NCI-H2227 treated with DMSO at 0.1 percent for 48 hours (cell line): ENCODE measurements around the gene MISP.
A peak's percentile ranks its signal among the peaks of the same experiment; 100 is the strongest.

ENCODE experiments used
- DNase-seq: peaks from one replicate; lab custom pipeline; 2025; lab: John Stamatoyannopoulos, UW

MISP gene

DNA sequence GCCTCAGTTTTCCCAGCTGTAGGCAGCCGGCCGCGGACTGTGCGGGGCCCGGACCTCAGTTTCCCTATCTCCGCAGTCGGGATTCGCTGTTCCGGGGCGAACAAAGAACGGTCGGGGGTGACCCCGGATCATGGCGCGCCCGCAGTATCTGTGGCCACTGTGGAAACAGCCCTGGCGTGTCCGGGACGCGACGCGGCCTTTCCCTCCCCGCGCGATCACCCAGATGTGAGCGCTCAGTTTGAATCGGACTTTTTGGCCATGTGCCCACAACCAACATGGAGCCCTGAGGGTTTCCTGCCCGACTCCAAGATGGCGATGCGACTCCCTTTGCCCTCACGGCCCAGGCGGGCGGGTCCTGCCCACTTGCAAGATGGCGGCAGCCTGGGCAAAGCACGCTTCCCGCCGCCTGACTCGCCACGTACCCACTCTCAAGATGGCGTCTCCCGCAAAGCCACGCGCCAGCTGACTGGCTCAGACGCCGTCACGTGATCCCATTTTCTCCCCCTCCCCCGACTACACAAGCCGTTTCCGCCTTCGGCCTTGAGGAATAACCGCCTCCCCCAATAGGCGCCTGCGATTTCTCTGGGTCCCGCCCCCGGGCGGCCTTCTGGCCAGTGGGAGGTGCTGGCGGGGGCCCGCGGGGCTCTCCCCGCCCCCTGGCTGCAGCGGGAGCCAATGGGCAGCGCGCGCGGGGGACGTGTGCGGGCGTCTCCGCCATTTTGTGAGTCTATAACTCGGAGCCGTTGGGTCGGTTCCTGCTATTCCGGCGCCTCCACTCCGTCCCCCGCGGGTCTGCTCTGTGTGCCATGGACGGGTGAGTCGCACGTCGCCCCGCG is 46.0 kb downstream of the MISP start, which contains the start of gene PTBP1:
TSS of gene PTBP1 (plus strand) at position 761 of the 836 bp plus-strand sequence. CDS start at position 807, 46 bp downstream.
- peak; percentile 98 for DNase-seq

DNA sequence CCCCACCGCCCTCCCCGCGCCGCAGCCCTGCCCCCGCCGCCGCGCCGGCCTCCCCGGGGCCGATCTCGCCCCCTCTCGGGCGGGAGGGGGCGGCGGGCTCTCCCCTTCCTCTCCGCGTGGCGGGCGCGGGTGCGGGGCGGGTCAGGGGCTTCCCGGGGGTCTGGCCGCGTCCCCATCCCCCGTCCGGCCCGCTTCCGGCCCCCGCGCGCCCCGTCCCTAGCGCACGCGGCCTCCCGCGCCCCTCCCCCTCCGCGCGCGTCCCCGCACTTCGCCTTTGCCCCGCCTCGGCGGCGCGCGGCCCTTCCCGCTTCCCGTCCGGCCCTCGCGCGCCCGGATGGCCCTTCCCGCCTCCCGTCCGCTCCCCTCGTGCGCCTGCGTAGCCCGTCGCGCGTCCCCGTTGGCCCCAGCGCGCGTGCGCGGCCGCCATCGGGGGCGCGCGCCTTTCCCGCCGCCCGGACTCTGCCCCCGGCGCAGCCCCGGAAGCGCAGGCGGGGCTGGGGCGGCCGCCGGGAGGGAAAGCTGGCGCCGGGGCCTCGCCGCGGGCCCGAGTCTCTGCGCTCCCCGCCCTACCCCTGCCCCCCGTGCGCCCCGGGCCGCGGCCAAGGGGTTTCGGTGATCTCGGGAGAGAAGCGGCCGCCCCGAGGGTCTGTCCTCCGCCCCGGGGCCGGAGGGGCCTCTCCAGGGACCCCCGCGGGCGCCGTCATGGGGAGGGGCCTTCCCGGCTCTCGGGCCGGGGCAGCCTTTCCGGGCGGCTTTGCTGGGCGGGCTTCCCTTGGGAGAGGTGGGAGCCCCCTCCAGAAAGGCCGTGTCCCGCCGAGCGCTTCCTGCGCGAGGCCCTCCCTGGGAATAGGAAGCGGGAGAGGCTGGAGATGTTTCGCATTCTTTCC is 46.9 kb downstream of the MISP start:
- peak; percentile 60 for DNase-seq

DNA sequence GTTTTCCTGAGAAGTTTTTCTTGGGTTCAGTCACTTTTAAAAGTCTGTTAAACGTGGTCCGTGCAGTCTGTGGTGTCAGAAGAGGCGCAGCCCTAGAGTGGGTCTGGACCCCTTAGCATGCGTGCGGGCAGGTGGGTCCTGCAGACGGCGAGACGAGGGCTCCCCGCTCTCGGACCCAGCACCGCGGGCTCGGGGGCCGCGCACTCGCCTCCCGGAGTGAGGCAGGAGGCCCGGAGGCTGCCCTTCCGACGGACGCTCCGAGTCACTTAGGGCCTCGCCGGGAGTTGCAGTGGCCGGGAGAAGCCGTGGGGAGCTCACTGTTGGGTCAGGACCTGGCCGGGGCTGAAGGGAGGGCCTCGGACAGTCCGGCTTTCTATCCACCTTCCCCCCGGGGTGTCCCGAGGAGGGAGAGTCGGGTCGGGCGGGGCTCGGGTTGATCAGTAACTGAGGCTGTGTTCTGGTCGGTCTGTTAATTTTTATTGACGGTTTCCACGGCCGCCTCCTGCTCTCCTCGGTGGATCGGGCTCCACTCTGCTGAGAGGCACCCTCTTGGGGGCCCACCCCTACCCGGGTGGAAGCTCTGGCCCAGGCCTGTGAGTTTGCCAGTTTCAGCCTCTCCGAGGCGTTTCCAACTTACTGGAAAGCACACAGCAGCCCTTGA is 47.6 kb downstream of the MISP start:
- no peak for DNase-seq

DNA sequence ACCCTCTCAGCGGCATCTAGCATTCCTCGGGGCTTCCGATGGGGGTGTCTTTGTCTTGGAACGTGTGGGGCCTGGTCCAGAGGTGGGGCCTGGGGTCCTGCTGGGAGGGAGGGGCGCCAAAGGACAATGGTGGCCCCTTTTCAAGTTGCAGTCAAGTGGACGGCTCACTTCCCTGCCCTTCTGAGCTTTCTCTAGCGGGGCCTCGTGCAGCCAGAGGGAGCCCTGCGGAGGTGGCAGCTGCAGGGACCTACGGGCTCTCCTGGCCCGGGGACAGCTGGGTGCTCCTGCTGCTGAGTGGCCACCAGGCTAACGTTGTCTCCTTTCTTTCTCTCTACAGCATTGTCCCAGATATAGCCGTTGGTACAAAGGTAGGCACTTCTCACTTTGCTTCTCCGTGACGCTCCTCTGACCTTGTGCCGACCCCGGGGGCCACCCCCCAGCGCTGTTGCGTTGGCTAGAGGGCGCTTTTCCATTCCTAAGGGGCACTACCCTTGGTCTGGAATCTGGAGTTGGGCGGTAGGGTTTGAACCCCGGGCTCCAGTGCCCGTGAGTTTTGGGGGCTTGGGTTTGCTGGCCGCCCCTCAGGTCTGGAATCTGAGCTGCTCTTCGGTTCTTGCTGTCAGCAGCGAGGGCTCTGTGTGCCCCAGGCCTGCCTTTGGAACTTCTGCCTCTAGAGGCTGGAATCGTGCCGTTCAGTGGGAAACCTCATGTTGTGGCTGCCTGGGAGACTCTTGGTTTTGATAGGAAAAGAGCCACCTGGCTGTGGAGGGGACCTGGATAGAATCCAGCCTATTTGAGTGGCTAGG is 48.4 kb downstream of the MISP start:
- DNase-seq, result no peak

DNA sequence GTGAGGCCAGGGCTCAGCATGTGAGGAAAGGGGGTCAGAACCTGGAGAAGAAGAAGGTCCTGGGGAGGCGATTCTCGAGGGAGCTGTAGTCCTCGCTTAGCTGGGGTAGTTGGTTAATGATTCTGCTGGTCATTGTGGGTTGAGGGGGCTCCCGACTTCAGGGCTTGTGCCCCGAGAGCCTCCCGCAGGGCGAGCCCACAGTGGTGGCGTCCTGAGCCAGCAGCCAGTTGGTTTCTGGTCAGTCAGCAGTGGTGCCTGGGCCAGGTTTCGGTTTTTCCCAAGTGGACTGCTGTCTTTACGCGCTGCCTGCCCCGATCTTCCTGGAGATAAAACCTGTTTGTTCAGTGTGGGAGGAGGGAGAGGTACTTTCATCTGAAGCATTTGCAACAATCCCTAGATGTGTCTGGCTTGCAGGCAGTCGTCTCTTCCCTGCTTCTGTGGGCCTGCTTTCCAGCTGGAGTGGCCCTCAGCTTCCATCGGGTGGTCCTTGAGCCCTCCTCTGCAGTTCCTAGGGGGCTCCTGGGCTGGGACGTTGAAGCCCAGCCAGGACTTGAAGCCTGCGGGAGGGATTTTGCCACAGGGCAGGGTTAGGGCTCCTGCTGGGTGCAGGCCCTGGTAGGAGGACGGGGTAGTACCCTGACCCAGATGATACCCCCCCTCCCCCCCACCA is 49.6 kb downstream of the MISP start:
- no peak for DNase-seq

DNA sequence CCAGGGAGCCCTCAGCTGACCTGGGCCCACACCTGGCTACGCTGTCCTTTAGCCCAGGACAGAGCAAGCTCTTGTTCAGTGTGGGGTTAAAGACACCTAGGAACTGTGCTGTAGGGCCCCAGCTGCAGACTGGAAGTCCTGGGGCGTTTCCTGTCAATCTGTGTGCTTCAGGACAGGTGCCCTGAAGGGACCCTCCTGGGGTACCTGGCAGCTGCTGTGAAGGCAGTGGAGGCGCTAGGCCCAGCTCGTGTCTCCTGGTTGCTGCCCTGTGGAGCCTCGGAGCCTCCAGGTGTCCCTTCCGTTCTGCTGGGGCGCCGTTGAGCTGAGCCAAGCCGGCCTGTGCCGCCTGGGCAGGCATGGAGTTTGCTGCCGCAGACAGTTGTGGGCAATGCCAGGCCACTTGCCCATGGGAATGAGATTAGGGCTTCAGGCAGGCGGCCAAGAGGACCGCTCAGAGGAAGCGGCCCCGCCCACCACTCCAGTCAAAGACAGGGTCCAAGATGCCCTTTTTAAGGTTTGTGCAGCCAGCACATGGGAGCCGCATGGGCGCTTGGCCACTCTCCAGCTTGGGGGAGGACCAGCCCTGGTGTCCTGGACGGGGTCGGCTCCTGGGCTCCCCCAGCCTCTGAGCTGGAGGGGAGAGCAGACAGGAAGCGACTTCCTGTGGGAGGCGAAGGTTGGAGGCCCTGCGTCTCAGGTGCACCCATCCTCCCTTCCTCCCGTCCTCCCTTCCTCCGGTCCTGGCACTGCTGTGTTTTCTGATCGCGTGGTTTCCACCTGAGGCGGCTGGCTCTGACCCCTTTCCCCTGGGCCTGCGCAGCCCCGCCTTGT is 50.3 kb downstream of the MISP start:
- DNase-seq, result no peak

DNA sequence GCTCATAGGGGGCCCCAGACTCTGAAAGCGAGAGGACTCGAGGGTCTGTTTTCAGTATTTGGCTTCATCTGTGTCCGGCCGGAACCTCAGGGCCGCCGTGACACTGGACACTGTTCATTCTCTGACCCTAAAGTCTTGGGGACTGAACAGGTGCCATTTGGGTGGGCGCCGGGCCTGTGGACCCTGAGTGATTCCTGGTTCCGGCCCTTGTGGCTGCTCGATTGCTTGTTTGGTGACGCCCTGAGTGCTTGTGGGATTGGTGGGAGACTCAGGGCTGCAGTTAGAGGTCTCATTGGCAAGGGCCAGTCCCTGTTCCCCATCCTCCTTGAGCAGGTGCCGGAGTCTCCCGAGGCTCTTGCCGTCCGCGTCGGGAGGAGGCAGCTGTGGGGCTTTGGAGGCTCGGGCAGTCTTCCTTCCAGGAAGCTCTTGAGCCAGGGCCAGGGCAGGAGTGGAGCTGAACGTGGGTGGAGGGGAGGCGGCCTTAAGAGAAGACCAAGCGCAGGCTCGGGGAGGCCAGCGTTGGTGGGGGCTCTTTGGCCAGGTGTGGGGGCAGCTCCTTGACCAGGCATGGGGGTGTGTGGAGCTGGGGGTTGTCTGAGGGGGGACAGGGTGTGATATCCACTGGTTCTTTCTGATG is 51.1 kb downstream of the MISP start:
- no peak for DNase-seq

DNA sequence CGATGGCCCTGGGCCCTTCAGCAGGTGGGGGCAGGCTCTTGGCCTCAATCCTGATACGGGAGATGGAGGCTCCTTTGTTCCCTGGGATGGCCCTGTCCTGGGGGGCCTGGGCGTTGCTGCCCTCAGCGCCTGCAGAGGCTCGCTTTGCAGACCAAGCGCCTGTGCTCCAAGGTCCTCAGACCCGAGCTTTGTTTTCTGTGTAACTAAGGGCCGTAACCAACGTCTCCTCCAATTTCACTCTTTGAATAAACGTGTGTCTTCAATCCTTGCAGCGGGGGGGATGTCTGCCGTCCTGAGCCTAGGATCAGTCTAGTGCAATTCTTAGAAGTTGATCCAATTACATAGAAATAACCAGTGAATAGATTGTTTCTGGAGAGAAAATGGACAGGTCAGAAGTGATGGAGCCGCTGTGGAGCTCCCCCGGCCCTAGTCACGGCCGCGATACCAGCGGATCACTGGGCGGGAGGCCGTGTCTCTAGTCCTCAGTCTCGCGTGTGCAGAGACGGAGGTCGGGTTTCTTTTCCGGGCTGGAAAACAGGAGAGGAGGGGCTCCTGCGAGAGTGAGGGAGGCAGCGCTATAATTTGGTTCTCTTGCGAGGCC is 51.7 kb downstream of the MISP start:
- DNase-seq, result peak; percentile 38

DNA sequence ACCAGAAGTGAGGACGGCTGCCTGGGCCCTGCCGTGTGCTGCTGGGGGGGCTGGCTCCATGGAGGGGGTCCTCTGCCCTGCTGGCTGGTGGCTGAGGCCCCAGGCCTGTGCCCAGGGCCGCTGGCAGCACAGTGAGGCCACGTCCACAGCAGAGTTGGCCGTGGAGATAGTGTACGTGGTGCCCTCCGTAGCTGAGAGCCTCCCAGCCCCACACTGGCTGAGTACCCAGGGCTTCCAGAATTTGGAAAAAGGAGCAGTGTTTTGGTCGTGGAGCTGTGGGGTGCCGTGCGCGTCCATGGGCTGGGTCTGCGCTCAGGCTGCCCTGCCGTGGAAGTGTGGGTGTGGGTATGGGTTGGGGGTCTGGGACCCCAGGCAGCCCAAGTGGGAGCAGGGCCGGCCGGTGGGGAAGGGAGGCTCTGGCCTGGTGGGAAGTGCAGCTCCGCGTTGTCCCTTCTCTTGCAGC is 52.2 kb downstream of the MISP start:
- DNase-seq, result no peak

DNA sequence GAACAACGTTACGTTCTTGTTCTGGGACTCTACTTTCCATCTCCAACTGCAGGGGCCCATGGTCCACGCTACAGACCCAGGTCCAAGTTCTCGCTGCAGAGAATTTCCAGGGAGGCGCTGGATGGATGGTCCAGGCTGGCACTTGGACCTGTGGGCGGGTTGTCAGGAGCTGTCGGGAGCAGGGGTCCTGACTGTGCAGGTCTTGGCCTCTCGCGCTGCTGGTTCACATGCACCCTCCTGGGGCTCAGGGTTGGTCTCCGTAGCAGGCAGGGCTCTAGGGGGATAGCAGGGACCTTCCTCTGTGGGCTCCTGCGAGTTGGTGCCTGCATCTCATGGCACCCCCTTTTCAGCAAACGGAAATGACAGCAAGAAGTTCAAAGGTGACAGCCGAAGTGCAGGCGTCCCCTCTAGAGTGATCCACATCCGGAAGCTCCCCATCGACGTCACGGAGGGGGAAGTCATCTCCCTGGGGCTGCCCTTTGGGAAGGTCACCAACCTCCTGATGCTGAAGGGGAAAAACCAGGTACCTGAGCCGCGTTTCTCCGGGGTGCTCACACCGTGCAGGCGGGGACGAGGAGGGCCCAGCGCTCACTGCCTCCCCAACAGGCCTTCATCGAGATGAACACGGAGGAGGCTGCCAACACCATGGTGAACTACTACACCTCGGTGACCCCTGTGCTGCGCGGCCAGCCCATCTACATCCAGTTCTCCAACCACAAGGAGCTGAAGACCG is 52.9 kb downstream of the MISP start:
- no peak for DNase-seq

DNA sequence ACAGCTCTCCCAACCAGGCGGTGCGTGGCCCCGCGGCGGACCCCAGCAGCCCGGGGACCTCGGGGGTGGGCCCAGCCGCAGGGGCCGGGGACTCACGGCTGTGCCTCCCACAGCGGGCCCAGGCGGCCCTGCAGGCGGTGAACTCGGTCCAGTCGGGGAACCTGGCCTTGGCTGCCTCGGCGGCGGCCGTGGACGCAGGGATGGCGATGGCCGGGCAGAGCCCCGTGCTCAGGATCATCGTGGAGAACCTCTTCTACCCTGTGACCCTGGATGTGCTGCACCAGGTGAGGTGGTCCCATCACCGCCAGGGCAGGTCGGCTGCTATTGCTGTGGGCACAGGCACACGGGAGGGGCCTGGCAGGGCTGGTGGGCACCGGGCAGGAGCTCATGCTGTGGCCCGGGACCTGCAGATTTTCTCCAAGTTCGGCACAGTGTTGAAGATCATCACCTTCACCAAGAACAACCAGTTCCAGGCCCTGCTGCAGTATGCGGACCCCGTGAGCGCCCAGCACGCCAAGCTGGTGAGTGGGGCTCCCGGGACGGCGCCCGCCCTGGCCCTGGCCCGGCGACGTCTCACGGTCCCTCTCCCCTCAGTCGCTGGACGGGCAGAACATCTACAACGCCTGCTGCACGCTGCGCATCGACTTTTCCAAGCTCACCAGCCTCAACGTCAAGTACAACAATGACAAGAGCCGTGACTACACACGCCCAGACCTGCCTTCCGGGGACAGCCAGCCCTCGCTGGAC is 53.7 kb downstream of the MISP start:
- no peak for DNase-seq

DNA sequence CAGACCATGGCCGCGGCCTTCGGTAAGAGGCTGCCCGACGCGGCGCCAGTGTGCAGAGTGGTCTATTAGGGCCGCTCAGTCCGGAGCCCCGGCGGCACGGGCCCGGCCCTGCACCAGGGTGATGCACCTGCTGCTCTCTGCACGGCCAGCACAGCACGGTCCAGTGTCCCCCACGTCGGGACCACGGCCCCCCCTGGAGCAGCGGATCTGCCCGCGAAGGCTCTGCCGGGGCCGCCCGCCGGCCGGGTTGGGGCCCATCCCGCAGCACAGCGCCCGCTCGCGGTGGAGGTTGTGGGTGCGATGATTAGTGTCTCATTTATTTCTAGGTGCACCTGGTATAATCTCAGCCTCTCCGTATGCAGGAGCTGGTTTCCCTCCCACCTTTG is 54.2 kb downstream of the MISP start:
- no peak for DNase-seq

DNA sequence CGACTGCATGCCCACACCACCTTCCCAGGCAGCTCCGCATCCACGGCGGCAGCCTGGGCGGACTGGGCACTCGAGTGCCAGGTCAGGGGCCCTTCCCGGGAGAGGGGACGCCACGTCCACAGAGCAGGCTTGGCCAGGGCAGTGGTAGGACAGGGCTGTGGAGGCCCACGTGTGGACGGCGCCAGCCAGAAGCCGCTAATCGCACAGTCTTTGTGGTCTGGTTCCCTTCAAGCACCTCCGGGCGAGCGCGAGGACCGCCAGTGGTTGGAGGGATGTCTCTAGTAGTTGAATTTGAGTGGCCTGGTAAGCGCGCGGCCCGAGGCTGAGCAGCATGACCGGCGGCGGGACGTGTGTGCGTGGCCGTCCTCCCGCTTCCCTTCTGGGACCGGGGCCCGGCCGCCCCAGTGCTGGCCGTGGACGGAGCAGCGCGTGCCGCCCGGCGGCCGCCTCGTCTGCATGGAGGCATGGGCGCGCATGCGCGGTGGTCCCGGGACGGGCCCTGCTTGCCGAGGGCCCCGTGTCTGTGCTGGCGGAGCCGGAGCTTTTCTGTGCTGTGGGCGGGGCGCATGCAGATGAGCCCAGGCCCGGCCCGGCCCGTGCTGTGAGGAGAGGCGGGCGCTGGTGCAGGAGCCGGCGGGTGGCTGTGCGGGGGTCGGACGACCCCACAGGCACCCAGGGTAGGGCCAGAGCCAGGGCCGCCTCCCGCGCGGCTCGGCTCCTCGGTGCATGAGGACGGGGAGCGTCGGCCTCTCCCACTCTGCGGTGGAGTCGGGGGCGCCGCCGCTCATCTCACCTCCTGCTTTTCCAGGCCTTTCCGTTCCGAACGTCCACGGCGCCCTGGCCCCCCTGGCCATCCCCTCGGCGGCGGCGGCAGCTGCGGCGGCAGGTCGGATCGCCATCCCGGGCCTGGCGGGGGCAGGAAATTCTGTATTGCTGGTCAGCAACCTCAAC is 55.0 kb downstream of the MISP start:
- DNase-seq, result no peak

DNA sequence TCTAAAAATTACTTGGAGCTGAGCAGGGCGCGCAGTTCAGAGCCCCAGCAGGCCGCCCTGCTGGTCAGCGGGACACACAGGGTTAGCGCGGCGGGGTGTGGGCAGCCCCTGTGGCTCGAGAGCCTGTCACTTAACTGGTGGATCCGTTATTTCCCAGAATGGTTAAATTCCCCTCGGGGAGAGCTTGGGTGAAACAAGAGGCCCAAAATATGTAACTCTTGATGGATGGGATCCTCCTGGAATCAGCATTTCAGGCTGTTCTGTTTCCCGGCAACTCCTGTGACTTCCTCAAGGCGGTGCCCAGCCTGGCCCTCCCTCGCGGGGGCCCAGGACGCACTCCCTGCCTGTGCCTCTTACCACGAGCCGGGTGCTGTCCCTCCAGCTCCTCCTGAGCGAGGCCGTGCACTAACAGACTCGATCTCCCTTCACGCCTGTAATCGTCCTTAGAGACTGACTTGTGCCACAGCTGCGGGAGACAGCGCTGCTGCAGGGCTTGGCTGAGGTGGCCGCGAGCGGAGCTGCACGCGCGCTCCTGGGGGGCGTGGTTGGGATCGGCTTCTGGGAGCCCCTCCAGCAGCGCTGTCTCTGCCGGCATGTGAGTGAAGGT is 56.0 kb downstream of the MISP start:
- no peak for DNase-seq

DNA sequence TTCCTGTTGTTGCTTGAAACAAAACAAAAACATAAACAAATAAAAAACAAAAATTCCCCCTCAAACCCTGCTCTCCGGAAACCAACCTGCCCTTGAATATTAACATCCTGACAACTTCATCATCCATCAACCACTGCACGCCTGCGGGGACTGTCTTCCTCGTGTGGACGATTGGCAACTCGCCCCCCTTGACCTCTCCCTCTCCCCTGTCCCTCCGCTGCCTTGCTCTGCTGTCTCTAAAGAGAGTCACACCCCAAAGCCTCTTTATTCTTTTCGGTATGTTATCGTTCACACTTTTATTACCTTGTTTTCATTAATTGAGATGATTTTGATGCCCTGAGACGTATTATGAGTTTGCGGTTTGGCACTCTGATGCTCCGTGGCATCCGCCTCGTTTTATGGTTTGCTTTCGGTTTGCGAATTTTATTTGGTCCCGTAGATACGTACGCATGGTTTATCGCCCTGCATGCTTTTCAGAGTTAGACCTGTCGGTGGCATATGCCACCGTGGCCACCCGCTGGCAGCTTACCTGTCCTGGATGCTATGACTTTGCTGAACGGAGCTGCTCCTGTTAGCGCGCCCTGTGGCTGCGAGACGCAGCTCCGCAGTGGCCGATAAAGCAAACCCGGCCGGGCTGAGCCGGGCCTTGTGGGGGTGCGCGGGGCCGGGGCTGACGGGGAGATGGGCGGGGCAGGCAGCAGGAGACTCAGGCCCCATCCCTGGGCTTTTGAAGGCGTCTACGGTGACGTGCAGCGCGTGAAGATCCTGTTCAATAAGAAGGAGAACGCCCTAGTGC is 56.9 kb downstream of the MISP start:
- no peak for DNase-seq
